RPMI8226 (cell line): Measurements from ENCODE around the gene STXBP2.

Experiments
- DNase-seq: peaks from one replicate; pipeline ENCODE4 v3.0.0-alpha.2; 2015

STXBP2 gene

GRCh38 chr19:7614859-7615741 lies 21.8 kb upstream of the STXBP2 start:
- no peak for DNase-seq

- DNase-seq: no peak
Observed at GRCh38 chr19:7617172-7617571, 19.7 kb upstream of the STXBP2 start.

GRCh38 chr19:7617735-7618134 lies 19.2 kb upstream of the STXBP2 start:
- DNase-seq: no peak

GRCh38 chr19:7618348-7618747 lies 18.6 kb upstream of the STXBP2 start:
- DNase-seq: no peak

- no peak for DNase-seq
Observed at GRCh38 chr19:7618771-7619510, 18.0 kb upstream of the STXBP2 start.

GRCh38 chr19:7619671-7620441 lies 17.1 kb upstream of the STXBP2 start:
- DNase-seq: no peak

- DNase-seq: no peak
Observed at GRCh38 chr19:7620442-7621412, 16.2 kb upstream of the STXBP2 start.

GRCh38 chr19:7622933-7623685 lies 13.8 kb upstream of the STXBP2 start:
- no peak for DNase-seq

GRCh38 chr19:7623725-7624603 lies 12.9 kb upstream of the STXBP2 start:
- no peak for DNase-seq

- no peak for DNase-seq
Observed at GRCh38 chr19:7624810-7625209, 12.1 kb upstream of the STXBP2 start.

GRCh38 chr19:7625763-7626372 lies 11.0 kb upstream of the STXBP2 start:
- DNase-seq: no peak

- DNase-seq: no peak
Observed at GRCh38 chr19:7627166-7627565, 9.7 kb upstream of the STXBP2 start.

- DNase-seq: no peak
Observed at GRCh38 chr19:7628589-7629311, 8.2 kb upstream of the STXBP2 start.

GRCh38 chr19:7629347-7630054 lies 7.4 kb upstream of the STXBP2 start, which contains the start of the genes PET100 and XAB2:
PET100 (plus strand) TSS chr19:7629793; CDS start chr19:7629834, 41 bp downstream.
XAB2 (minus strand) TSS chr19:7629545; CDS start chr19:7629527, 18 bp downstream.
- DNase-seq: peak; percentile 98

GRCh38 chr19:7631577-7631976 lies 5.3 kb upstream of the STXBP2 start:
- no peak for DNase-seq

- no peak for DNase-seq
Observed at GRCh38 chr19:7632340-7633203, 4.3 kb upstream of the STXBP2 start.

- no peak for DNase-seq
Observed at GRCh38 chr19:7633698-7634097, 3.2 kb upstream of the STXBP2 start, which contains the start of gene PCP2. PCP2 (minus strand) TSS chr19:7633719; CDS start chr19:7633457, 262 bp downstream.
